HepG2 (cell line): ENCODE measurements around the gene NINL. TPM values are rescaled to one million over a fixed set of nuclear protein-coding genes. Genes with fewer than 3 reads are reported as not detected.

Experiments used
- ATAC-seq: fragments of 200-7000 bp; cut with Tn5 transposase; 3 replicates; pipeline ENCODE4 v1.9.1; 2020; ENCODE audit warnings: mild to moderate bottlenecking, moderate library complexity
- BruUV-seq: library from RNA; stranded (reverse); fragments of 400-500 nt; replicated peaks from 2 replicates; lab custom pipeline; 2021; lab: Mats Ljungman, UMichigan
- CTCF ChIA-PET: fragments of 300-600 bp; formaldehyde crosslinking; extraction: SDS; loops from one replicate; lab custom pipeline; 2021; ENCODE audit warnings: low total read pairs, inconsistent platforms, low intra/inter-chr PET ratio; lab: Yijun Ruan, JAX
- POLR2A ChIA-PET: fragments of 350-600 bp; sonication (Branson Sonifier 250); formaldehyde crosslinking; loops from one replicate; lab custom pipeline; 2020; ENCODE audit warnings: antibody characterized with exemption, inconsistent platforms; lab: Yijun Ruan, JAX
- DNase-seq: peaks from one replicate; pipeline ENCODE4 v3.0.0-alpha.2; 2015; ENCODE audit warnings: low spot score
- FAIRE-seq: peaks from 3 replicates; lab custom pipeline; 2011; peaks lifted over from hg19 to GRCh38; lab: Jason Lieb, UNC
- H2AFZ ChIP-seq: one replicate; pipeline ENCODE4 v1.6.1; 2011; ENCODE audit warnings: low read length, inconsistent platforms
- H3K27ac ChIP-seq: fragments of 300-600 bp; 3 replicates; pipeline ENCODE4 v1.8.0; 2011; ENCODE audit warnings: mixed run types, mild to moderate bottlenecking, mixed read lengths, low read length, inconsistent platforms; ENCODE audit not compliant: insufficient read depth; ENCODE audit errors: extremely low read length
- H3K27me3 ChIP-seq, 2 experiments: fragments of 200-600 bp in 1 of 2; 2 replicates in 1 of 2; 3 replicates in 1 of 2; pipeline versions ENCODE4 v1.6.0 to v1.8.0; 2011; ENCODE audit warnings: low read length in 2 of 2, mild to moderate bottlenecking in 2 of 2, moderate library complexity in 2 of 2, inconsistent platforms in 1 of 2; ENCODE audit not compliant: insufficient read depth in 2 of 2, control insufficient read depth in 1 of 2
- H3K36me3 ChIP-seq, 2 experiments: fragments of 200-600 bp in 1 of 2; replicated peaks in 1 of 2; 2 replicates in 1 of 2; 3 replicates in 1 of 2; pipeline versions ENCODE4 v1.5.1 to v1.8.0; 2011; ENCODE audit warnings: low read length in 2 of 2, inconsistent platforms in 1 of 2; ENCODE audit not compliant: insufficient read depth in 2 of 2, control insufficient read depth in 1 of 2
- H3K4me1 ChIP-seq: 2 replicates; pipeline ENCODE4 v1.5.1; 2012; ENCODE audit warnings: low read length, inconsistent platforms; ENCODE audit not compliant: insufficient read depth
- H3K4me2 ChIP-seq: 2 replicates; pipeline ENCODE4 v1.6.0; 2011; ENCODE audit warnings: low read depth, low read length, inconsistent platforms
- H3K4me3 ChIP-seq, 3 experiments: fragments of 200-600 bp in 1 of 3; sonication (generic), shearing (Covaris generic) in 1 of 3; replicated peaks in 1 of 3; 2 replicates each; pipeline ENCODE4 v1.5.1; 2011 to 2016; ENCODE audit warnings: low read length in 3 of 3, inconsistent platforms in 2 of 3, low read depth in 2 of 3, mild to moderate bottlenecking in 2 of 3, control low read depth in 1 of 3, mixed read lengths in 1 of 3; ENCODE audit not compliant: insufficient read depth in 1 of 3
- H3K79me2 ChIP-seq: one replicate; pipeline ENCODE4 v1.6.1; 2011; ENCODE audit warnings: low read length, inconsistent platforms; ENCODE audit not compliant: insufficient read depth
- H3K9ac ChIP-seq: 2 replicates; pipeline ENCODE4 v1.6.0; 2011; ENCODE audit warnings: mild to moderate bottlenecking, low read depth, low read length, inconsistent platforms; ENCODE audit not compliant: insufficient read depth
- H3K9me3 ChIP-seq: 2 replicates; pipeline ENCODE4 v1.5.1; 2012; ENCODE audit warnings: mild to moderate bottlenecking, low read length
- H4K20me1 ChIP-seq: 2 replicates; pipeline ENCODE4 v1.6.0; 2011; ENCODE audit warnings: inconsistent platforms, mild to moderate bottlenecking, low read length, moderate library complexity; ENCODE audit not compliant: insufficient read depth
- CBX1 ChIP-seq: IDR thresholded peaks from one replicate; pipeline ENCODE4 v1.6.1; 2016; ENCODE audit warnings: antibody characterized with exemption, low read depth
- DR1 ChIP-seq: sonication (generic); formaldehyde crosslinking; IDR thresholded peaks from 2 replicates; pipeline ENCODE4 v1.8.0; 2021; ENCODE audit warnings: mild to moderate bottlenecking, missing genetic modification reagents, inconsistent platforms
- FIP1L1 ChIP-seq: fragments of 200-400 bp; formaldehyde crosslinking; IDR thresholded peaks from 2 replicates; pipeline ENCODE4 v1.6.1; 2018; ENCODE audit warnings: low read depth, mild to moderate bottlenecking, low read length, moderate library complexity, borderline replicate concordance; ENCODE audit not compliant: insufficient read depth
- SRSF9 ChIP-seq: fragments of 200-400 bp; formaldehyde crosslinking; IDR thresholded peaks from 2 replicates; pipeline ENCODE4 v1.6.1; 2018; ENCODE audit warnings: borderline replicate concordance, mild to moderate bottlenecking, low read depth, low read length; ENCODE audit not compliant: insufficient read depth, poor library complexity, severe bottlenecking
- ZC3H13 ChIP-seq: sonication (generic); formaldehyde crosslinking; IDR thresholded peaks from 2 replicates; pipeline ENCODE4 v1.8.1; 2023; ENCODE audit warnings: mild to moderate bottlenecking, missing genetic modification reagents, moderate library complexity
- ZNF33A ChIP-seq: sonication (generic); formaldehyde crosslinking; IDR thresholded peaks from 2 replicates; pipeline ENCODE4 v1.5.1; 2020; ENCODE audit warnings: missing genetic modification reagents, mild to moderate bottlenecking, moderate library complexity, borderline replicate concordance
- ZNF577 ChIP-seq: sonication (generic); formaldehyde crosslinking; IDR thresholded peaks from 2 replicates; pipeline ENCODE4 v1.4.0; 2020; ENCODE audit warnings: mild to moderate bottlenecking, low read depth, missing genetic modification reagents, borderline replicate concordance
- ZNF879 ChIP-seq: sonication (generic); formaldehyde crosslinking; IDR thresholded peaks from 2 replicates; pipeline ENCODE4 v1.8.1; 2023; ENCODE audit warnings: missing genetic modification reagents
- WGBS: methylation state at CpG from one replicate; pipeline ENCODE4 v1.1.6; 2017; ENCODE audit warnings: low lambda C conversion rate; 5-methylcytosine and 5-hydroxymethylcytosine counted together
- in situ Hi-C: cut with HindIII; loops from 2 replicates; pipeline ENCODE4 v1.10.0; 2017; ENCODE audit warnings: low pct_unique_long_range_greater_than_20kb; ENCODE audit not compliant: extremely low pct_ligation_motif_present
- intact Hi-C: fragments of 100-400 bp; cut with micrococcal nuclease; formaldehyde crosslinking; loops from one replicate; pipeline ENCODE4 v1.10.0; 2022; ENCODE audit not compliant: unreplicated experiment
- polyA plus RNA-seq, 8 experiments: library from polyadenylated mRNA; depleted of rRNA in 3 of 8; stranded (reverse) in 7 of 8; unstranded in 1 of 8; fragments of >200 nt; fragmentation: Illumina TruSeq in 4 of 8; extraction: Trizol in 4 of 8; gene quantifications; 2 replicates each; pipeline versions ENCODE4 v1.2.1 to v1.2.3, GENCODE V29; 2011 to 2016; ENCODE audit warnings: low read depth in 4 of 8, missing spikeins in 1 of 8, mixed read lengths in 1 of 8; ENCODE audit not compliant: insufficient read depth in 1 of 8
- total RNA-seq, 5 experiments: library from RNA; depleted of rRNA; stranded (reverse); fragments of >200 nt; fragmentation: Illumina TruSeq; extraction: Trizol; gene quantifications; 2 replicates each; pipeline ENCODE4 v1.2.3, GENCODE V29; 2016; ENCODE audit warnings: low read depth in 1 of 5
- TF ChIP-seq, protein P1 (sequence below): sonication (generic); formaldehyde crosslinking; IDR thresholded peaks from 2 replicates; pipeline ENCODE4 v1.5.0; 2020; ENCODE audit warnings: mild to moderate bottlenecking, low read depth, missing genetic modification reagents, borderline replicate concordance
- TF ChIP-seq, protein P2 (sequence below), 2 experiments: IDR thresholded peaks; 2 replicates each; pipeline ENCODE4 v1.6.1; 2011 to 2012; ENCODE audit warnings: low read length in 2 of 2, borderline replicate concordance in 1 of 2, low read depth in 1 of 2, mild to moderate bottlenecking in 1 of 2, moderate library complexity in 1 of 2
- TF ChIP-seq, protein P3 (sequence below): sonication (generic); formaldehyde crosslinking; conservative IDR thresholded peaks from 2 replicates; pipeline ENCODE4 v1.8.1; 2023; ENCODE audit warnings: missing genetic modification reagents
- TF ChIP-seq, protein P4 (sequence below): sonication (generic); formaldehyde crosslinking; IDR thresholded peaks from 2 replicates; pipeline ENCODE4 v1.4.0; 2020; ENCODE audit warnings: missing genetic modification reagents

NINL gene
- total and polyA plus RNA-seq, 2 of the 13 experiments (the other 11 are each of a cell fraction or from before 2014, with no cell fraction given), result 32.3 to 34.3 TPM

DNA sequence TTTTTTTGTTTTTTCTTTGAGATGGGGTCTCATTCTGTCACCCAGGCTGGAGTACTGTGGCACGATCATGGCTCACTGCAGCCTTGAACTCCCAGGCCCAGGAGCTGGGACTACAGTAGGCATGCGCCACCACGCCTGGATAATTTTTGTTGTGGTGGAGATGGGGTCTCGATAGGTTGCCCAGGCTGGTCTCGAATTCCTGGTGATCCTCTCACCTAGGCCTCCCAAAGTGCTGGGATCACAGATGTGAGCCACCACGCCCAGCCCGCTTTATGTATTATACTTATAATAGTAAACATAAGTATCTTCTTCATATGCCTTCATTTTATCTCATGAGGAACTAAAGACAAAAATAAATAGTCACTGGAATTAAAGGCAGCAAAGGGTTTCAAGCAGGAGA lies 114.3 kb downstream of the NINL start:
- Histone ChIP-seq H3K27ac (no peak overlapping the region), H3K4me2 (no peak overlapping the region), H3K27me3 (no peaks in the 10 kb centered on the region), H2AFZ (no peak overlapping the region), H3K4me3 (no peak overlapping the region), H3K9me3 (no peaks in the 10 kb centered on the region), H4K20me1 (no peaks in the 10 kb centered on the region), H3K4me1 (no peaks in the 10 kb centered on the region)
- no peak for DNase-seq
- CTCF ChIA-PET, result no interaction called here
- intact Hi-C loops (no loop called here), in situ Hi-C loops (no loop called here)
- BruUV-seq, result no TSS peak
- no peak for ATAC-seq
- no peak for FAIRE-seq
- POLR2A ChIA-PET, result interaction anchor here (1.6 kb wide), 1 partner anchor 37 kb away, joined by 3 read pairs; no protein-coding TSS in a partner anchor
- 98% methylated on average over 7 of the region's 7 CpGs for WGBS
- TF ChIP-seq SRSF9 (no peak), DR1 (no peak), CBX1 (no peak), ZC3H13 (no peak), ZNF577 (CRISPR knock-in tag) (no peak), ZNF33A (CRISPR knock-in tag) (no peak), ZNF879 (no peak), FIP1L1 (no peak)
- TF ChIP-seq, protein P1, sequence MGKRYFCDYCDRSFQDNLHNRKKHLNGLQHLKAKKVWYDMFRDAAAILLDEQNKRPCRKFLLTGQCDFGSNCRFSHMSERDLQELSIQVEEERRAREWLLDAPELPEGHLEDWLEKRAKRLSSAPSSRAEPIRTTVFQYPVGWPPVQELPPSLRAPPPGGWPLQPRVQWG (CRISPR knock-in tag), result no peak
- TF ChIP-seq, protein P2, sequence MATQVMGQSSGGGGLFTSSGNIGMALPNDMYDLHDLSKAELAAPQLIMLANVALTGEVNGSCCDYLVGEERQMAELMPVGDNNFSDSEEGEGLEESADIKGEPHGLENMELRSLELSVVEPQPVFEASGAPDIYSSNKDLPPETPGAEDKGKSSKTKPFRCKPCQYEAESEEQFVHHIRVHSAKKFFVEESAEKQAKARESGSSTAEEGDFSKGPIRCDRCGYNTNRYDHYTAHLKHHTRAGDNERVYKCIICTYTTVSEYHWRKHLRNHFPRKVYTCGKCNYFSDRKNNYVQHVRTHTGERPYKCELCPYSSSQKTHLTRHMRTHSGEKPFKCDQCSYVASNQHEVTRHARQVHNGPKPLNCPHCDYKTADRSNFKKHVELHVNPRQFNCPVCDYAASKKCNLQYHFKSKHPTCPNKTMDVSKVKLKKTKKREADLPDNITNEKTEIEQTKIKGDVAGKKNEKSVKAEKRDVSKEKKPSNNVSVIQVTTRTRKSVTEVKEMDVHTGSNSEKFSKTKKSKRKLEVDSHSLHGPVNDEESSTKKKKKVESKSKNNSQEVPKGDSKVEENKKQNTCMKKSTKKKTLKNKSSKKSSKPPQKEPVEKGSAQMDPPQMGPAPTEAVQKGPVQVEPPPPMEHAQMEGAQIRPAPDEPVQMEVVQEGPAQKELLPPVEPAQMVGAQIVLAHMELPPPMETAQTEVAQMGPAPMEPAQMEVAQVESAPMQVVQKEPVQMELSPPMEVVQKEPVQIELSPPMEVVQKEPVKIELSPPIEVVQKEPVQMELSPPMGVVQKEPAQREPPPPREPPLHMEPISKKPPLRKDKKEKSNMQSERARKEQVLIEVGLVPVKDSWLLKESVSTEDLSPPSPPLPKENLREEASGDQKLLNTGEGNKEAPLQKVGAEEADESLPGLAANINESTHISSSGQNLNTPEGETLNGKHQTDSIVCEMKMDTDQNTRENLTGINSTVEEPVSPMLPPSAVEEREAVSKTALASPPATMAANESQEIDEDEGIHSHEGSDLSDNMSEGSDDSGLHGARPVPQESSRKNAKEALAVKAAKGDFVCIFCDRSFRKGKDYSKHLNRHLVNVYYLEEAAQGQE (IDR thresholded peaks at IDR 0.05; ENCODE audit: borderline replicate concordance in 1 of 2, low read depth in 1 of 2, low read length in 2 of 2), result no peak
- TF ChIP-seq, protein P3, sequence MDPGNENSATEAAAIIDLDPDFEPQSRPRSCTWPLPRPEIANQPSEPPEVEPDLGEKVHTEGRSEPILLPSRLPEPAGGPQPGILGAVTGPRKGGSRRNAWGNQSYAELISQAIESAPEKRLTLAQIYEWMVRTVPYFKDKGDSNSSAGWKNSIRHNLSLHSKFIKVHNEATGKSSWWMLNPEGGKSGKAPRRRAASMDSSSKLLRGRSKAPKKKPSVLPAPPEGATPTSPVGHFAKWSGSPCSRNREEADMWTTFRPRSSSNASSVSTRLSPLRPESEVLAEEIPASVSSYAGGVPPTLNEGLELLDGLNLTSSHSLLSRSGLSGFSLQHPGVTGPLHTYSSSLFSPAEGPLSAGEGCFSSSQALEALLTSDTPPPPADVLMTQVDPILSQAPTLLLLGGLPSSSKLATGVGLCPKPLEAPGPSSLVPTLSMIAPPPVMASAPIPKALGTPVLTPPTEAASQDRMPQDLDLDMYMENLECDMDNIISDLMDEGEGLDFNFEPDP (CRISPR knock-in tag), result no peak
- TF ChIP-seq, protein P4, sequence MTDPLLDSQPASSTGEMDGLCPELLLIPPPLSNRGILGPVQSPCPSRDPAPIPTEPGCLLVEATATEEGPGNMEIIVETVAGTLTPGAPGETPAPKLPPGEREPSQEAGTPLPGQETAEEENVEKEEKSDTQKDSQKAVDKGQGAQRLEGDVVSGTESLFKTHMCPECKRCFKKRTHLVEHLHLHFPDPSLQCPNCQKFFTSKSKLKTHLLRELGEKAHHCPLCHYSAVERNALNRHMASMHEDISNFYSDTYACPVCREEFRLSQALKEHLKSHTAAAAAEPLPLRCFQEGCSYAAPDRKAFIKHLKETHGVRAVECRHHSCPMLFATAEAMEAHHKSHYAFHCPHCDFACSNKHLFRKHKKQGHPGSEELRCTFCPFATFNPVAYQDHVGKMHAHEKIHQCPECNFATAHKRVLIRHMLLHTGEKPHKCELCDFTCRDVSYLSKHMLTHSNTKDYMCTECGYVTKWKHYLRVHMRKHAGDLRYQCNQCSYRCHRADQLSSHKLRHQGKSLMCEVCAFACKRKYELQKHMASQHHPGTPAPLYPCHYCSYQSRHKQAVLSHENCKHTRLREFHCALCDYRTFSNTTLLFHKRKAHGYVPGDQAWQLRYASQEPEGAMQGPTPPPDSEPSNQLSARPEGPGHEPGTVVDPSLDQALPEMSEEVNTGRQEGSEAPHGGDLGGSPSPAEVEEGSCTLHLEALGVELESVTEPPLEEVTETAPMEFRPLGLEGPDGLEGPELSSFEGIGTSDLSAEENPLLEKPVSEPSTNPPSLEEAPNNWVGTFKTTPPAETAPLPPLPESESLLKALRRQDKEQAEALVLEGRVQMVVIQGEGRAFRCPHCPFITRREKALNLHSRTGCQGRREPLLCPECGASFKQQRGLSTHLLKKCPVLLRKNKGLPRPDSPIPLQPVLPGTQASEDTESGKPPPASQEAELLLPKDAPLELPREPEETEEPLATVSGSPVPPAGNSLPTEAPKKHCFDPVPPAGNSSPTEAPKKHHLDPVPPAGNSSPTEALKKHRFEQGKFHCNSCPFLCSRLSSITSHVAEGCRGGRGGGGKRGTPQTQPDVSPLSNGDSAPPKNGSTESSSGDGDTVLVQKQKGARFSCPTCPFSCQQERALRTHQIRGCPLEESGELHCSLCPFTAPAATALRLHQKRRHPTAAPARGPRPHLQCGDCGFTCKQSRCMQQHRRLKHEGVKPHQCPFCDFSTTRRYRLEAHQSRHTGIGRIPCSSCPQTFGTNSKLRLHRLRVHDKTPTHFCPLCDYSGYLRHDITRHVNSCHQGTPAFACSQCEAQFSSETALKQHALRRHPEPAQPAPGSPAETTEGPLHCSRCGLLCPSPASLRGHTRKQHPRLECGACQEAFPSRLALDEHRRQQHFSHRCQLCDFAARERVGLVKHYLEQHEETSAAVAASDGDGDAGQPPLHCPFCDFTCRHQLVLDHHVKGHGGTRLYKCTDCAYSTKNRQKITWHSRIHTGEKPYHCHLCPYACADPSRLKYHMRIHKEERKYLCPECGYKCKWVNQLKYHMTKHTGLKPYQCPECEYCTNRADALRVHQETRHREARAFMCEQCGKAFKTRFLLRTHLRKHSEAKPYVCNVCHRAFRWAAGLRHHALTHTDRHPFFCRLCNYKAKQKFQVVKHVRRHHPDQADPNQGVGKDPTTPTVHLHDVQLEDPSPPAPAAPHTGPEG (CRISPR knock-in tag), result no peak
- TF ChIP-seq, all 625 proteins: peak for 0
- Histone ChIP-seq H3K9ac (no peak overlapping the region), H3K36me3 (peaks cover 38 to 68% of the 10 kb centered on the region in 2 experiments), H3K79me2 (no peaks in the 10 kb centered on the region)
